Esophagus muscularis mucosa (tissue), 2 donors: ENCODE measurements around the gene THEM5.

Experiments used
- POLR2A ChIP-seq: fragments of 450-650 bp; IDR thresholded peaks from one replicate; pipeline ENCODE4 v1.6.1; 2017; ENCODE audit warnings: antibody characterized with exemption, moderate library complexity, mild to moderate bottlenecking, low read depth
- POLR2AphosphoS5 ChIP-seq, 2 donors: sonication (generic); formaldehyde crosslinking; IDR thresholded peaks; one replicate each; pipeline ENCODE4 v1.6.1; 2017; ENCODE audit warnings: antibody characterized with exemption in 2 of 2

DNA sequence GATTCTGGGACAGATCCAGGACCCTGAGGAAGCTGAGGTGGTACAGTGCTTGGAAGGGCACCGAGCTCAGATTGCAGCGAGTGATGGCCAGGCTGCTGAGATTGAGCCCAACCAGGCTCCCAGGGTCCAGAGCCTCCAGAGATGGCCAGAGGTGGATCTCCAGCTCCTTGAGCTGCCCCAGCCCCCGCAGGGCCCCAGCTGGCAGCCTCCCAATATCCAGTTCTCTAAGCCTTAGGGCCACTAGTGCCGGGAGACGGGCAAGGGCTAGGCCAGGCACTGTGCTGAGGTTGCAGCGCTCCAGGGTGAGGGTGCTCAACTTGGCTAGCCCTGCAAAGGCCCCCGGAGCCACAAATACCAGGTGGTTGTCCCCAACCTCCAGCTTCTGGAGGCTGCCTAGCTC is 51.7 kb downstream of the THEM5 start:
- TF ChIP-seq POLR2A (no peak), POLR2AphosphoS5 (IDR thresholded peaks at IDR 0.05) (no peak)
